Testis (tissue), 2 donors: ENCODE measurements around the gene UBAC2.

Experiments used
- CTCF ChIP-seq, 3 experiments: fragments of 450-650 bp in 2 of 3; fragments of 200-600 bp in 1 of 3; sonication (generic) in 1 of 3; IDR thresholded peaks; one replicate each; pipeline ENCODE4 v1.5.1; 2016 to 2019; ENCODE audit warnings: antibody characterized with exemption in 3 of 3, mild to moderate bottlenecking in 2 of 3, moderate library complexity in 1 of 3
- POLR2A ChIP-seq: fragments of 450-650 bp; IDR thresholded peaks from one replicate; pipeline ENCODE4 v1.6.1; 2017; ENCODE audit warnings: antibody characterized with exemption, mild to moderate bottlenecking, moderate library complexity

GRCh38 chr13:99360696-99361095 lies 160.0 kb downstream of the UBAC2 start:
- TF ChIP-seq CTCF (IDR thresholded peaks at IDR 0.05) = no peak
- no peak for TF ChIP-seq POLR2A
